ENCODE data around the gene TIMM17A. TPM values are rescaled to one million over a fixed set of nuclear protein-coding genes. Genes with fewer than 3 reads are reported as not detected.

TIMM17A gene
- total RNA-seq, 4 donors from 2014 or later: 37.8 to 40.9 (median 38.5) TPM

- 35 to 39% methylated on average over 4 to 5 of the region's 5 CpGs for WGBS, 2 donors (ENCODE audit: low coverage in 1 of 2)
- H3K4me3 ChIP-seq: no peak overlapping the region
- peak overlapping the region; percentile 94 to 96 (median 95) for H3K27ac ChIP-seq
These were observed 42.5 kb upstream of the TIMM17A start for GRCh38 chr1:201912832-201913231.

GRCh38 chr1:201914456-201915235 lies 40.7 kb upstream of the TIMM17A start:
- no peak for ATAC-seq
- peak overlapping the region; percentile 94 to 96 (median 95) for H3K27ac ChIP-seq
- H3K27me3 ChIP-seq: no peaks in the 10 kb centered on the region
- peaks cover 28 to 99% (median 43%) of the 10 kb centered on the region in 3 donors for H3K4me1 ChIP-seq
- WGBS, 2 donors (ENCODE audit: low coverage in 1 of 2): 26 to 44% methylated on average over 12 to 14 of the region's 14 CpGs
- peak overlapping the region in 1 of 2 donors; percentile 36 for H3K4me3 ChIP-seq
- TF ChIP-seq POLR2AphosphoS5 (IDR thresholded peaks at IDR 0.05): peak; percentile 93
- no peak for TF ChIP-seq EP300 (IDR thresholded peaks at IDR 0.05)
- no peak for TF ChIP-seq POLR2A (IDR thresholded peaks at IDR 0.05)
- no peak for TF ChIP-seq CTCF (IDR thresholded peaks at IDR 0.05)
- peaks cover 0 to 17% of the 10 kb centered on the region in 2 donors for H3K36me3 ChIP-seq
- no peaks in the 10 kb centered on the region for H3K9me3 ChIP-seq

More at GRCh38 chr1:201912832-201913231, 42.5 kb upstream of the TIMM17A start:
- ATAC-seq: peak; percentile 55
- Histone ChIP-seq H3K36me3 (peaks cover 0 to 28% of the 10 kb centered on the region in 2 donors), H3K4me1 (peaks cover 20 to 99% (median 32%) of the 10 kb centered on the region in 3 donors), H3K9me3 (no peaks in the 10 kb centered on the region), H3K27me3 (no peaks in the 10 kb centered on the region)
- TF ChIP-seq EP300 (IDR thresholded peaks at IDR 0.05) (no peak), POLR2AphosphoS5 (IDR thresholded peaks at IDR 0.05) (peak; percentile 89)

- no peaks in the 10 kb centered on the region for H3K9me3 ChIP-seq
- peak overlapping the region; percentile 94 to 96 (median 95) for H3K27ac ChIP-seq
- TF ChIP-seq EP300 (IDR thresholded peaks at IDR 0.05) (no peak), POLR2AphosphoS5 (IDR thresholded peaks at IDR 0.05) (peak; percentile 99), POLR2A (IDR thresholded peaks at IDR 0.05) (no peak), CTCF (IDR thresholded peaks at IDR 0.05) (peak in 1 of 4 experiments; percentile 17)
- H3K27me3 ChIP-seq: no peaks in the 10 kb centered on the region
- peaks cover 0 to 23% of the 10 kb centered on the region in 2 donors for H3K36me3 ChIP-seq
- ATAC-seq: peak; percentile 83
- WGBS, 2 donors (ENCODE audit: low coverage in 1 of 2): 4% methylated on average over 11 of the region's 11 CpGs; no CpG with 5 or more reads in 1 of the 2 donors
- H3K4me1 ChIP-seq: peaks cover 36 to 100% (median 52%) of the 10 kb centered on the region in 3 donors
- peak overlapping the region in 1 of 2 donors; percentile 36 for H3K4me3 ChIP-seq
These were observed 38.6 kb upstream of the TIMM17A start for GRCh38 chr1:201916649-201917249.

- H3K27me3 ChIP-seq: no peaks in the 10 kb centered on the region
- H3K9me3 ChIP-seq: no peaks in the 10 kb centered on the region
- H3K36me3 ChIP-seq: peaks cover 0 to 23% of the 10 kb centered on the region in 2 donors
- 20 to 43% methylated on average over 2 to 5 of the region's 7 CpGs for WGBS, 2 donors (ENCODE audit: low coverage in 1 of 2)
- H3K27ac ChIP-seq: peak overlapping the region; percentile 94 to 96 (median 95)
- TF ChIP-seq POLR2A (IDR thresholded peaks at IDR 0.05): peak; percentile 26 to 30
- TF ChIP-seq EP300 (IDR thresholded peaks at IDR 0.05): peak; percentile 41
- TF ChIP-seq CTCF (IDR thresholded peaks at IDR 0.05): no peak
- peak; percentile 94 for TF ChIP-seq POLR2AphosphoS5 (IDR thresholded peaks at IDR 0.05)
- peak overlapping the region in 1 of 2 donors; percentile 36 for H3K4me3 ChIP-seq
- ATAC-seq: peak; percentile 60
- H3K4me1 ChIP-seq: peaks cover 36 to 100% (median 52%) of the 10 kb centered on the region in 3 donors
These were observed 37.8 kb upstream of the TIMM17A start for GRCh38 chr1:201917362-201918033.

- Histone ChIP-seq H3K9me3 (no peaks in the 10 kb centered on the region), H3K4me3 (peak overlapping the region in 1 of 2 donors; percentile 36), H3K27me3 (no peaks in the 10 kb centered on the region), H3K27ac (peak overlapping the region; percentile 94 to 96 (median 95)), H3K36me3 (peaks cover 0 to 29% of the 10 kb centered on the region in 2 donors), H3K4me1 (peaks cover 36 to 100% (median 51%) of the 10 kb centered on the region in 3 donors)
- TF ChIP-seq POLR2A (IDR thresholded peaks at IDR 0.05) (no peak), POLR2AphosphoS5 (IDR thresholded peaks at IDR 0.05) (no peak), CTCF (IDR thresholded peaks at IDR 0.05) (no peak), EP300 (IDR thresholded peaks at IDR 0.05) (no peak)
- no peak for ATAC-seq
- 50% methylated on average over 5 of the region's 5 CpGs for WGBS, 2 donors (ENCODE audit: low coverage in 1 of 2)
These were observed 37.0 kb upstream of the TIMM17A start for GRCh38 chr1:201918343-201918742.
